HL-60 (cell line): ENCODE data around the gene MPG.

Experiments
- POLR2AphosphoS5 ChIP-seq: IDR thresholded peaks from 2 replicates; pipeline ENCODE4 v1.6.1; 2012; ENCODE audit warnings: low read depth
- SPI1 ChIP-seq: IDR thresholded peaks from 2 replicates; pipeline ENCODE4 v1.6.1; 2012; ENCODE audit warnings: low read depth, mild to moderate bottlenecking, borderline replicate concordance
- TF ChIP-seq, protein P1 (sequence below): IDR thresholded peaks from one replicate; pipeline ENCODE4 v1.5.1; 2011; ENCODE audit warnings: low read length, control low read depth, inconsistent platforms; ENCODE audit not compliant: insufficient read depth

DNA sequence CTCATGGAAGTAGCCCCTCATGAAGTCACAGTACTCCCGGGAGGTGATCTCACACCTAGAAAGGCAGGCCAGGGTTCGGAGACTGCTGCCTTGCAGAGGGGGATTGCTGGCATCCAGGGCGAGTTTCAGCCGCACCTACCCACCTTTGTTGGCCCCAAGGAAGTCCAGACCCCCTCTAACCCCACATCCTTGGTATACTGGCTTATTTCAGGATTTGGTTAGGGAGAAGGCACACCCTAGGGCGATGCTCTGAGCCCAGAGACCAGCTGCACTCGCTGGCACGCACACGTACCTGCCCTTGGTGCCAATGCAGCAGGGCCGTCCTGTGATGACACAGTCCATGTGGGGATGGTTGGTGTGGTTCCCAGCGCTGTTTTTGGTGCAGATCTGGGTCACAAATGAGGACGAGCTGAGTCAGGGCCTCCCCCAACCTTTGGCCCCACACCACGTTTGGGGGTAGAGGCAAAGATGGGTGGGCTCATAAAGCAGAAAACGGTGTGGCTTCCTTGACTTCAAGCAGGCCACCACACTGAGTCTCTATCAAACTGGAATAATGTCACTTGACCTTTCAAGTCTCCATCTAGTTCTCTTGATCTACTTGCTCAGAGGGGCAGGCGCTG is 18.5 kb upstream of the MPG start:
- TF ChIP-seq, protein P1, sequence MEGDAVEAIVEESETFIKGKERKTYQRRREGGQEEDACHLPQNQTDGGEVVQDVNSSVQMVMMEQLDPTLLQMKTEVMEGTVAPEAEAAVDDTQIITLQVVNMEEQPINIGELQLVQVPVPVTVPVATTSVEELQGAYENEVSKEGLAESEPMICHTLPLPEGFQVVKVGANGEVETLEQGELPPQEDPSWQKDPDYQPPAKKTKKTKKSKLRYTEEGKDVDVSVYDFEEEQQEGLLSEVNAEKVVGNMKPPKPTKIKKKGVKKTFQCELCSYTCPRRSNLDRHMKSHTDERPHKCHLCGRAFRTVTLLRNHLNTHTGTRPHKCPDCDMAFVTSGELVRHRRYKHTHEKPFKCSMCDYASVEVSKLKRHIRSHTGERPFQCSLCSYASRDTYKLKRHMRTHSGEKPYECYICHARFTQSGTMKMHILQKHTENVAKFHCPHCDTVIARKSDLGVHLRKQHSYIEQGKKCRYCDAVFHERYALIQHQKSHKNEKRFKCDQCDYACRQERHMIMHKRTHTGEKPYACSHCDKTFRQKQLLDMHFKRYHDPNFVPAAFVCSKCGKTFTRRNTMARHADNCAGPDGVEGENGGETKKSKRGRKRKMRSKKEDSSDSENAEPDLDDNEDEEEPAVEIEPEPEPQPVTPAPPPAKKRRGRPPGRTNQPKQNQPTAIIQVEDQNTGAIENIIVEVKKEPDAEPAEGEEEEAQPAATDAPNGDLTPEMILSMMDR = no peak
- TF ChIP-seq POLR2AphosphoS5 (no peak; the same call in 1 of the 2 replicates), SPI1 (no peak)
